H1 (cell line): Measurements from ENCODE around the gene HTATIP2.

ENCODE experiments used
- ASH2L ChIP-seq: fragments of 200-600, 300-600 bp; sonication (generic); IDR thresholded peaks from one replicate; pipeline ENCODE4 v1.7.1; 2017; ENCODE audit warnings: low read length
- EP300 ChIP-seq, 2 experiments: IDR thresholded peaks; 1 replicate in 1 of 2; 2 replicates in 1 of 2; pipeline ENCODE4 v1.6.1; 2011 to 2012; ENCODE audit warnings: low read depth in 2 of 2, low read length in 2 of 2, mild to moderate bottlenecking in 2 of 2, borderline replicate concordance in 1 of 2, inconsistent platforms in 1 of 2, moderate library complexity in 1 of 2
- EZH2 ChIP-seq: fragments of 200-600 bp; sonication (generic); IDR thresholded peaks from 2 replicates; pipeline ENCODE4 v1.7.1; 2012; ENCODE audit warnings: low read depth, mild to moderate bottlenecking, moderate library complexity, low read length, inconsistent platforms; ENCODE audit not compliant: severe bottlenecking
- HDAC2 ChIP-seq, 2 experiments: fragments of 300-600 bp in 1 of 2; sonication (generic) in 1 of 2; IDR thresholded peaks; 2 replicates each; pipeline ENCODE4 v1.6.1; 2011 to 2012; ENCODE audit warnings: low read depth in 2 of 2, low read length in 2 of 2, mild to moderate bottlenecking in 2 of 2, moderate library complexity in 2 of 2, borderline replicate concordance in 1 of 2, inconsistent platforms in 1 of 2
- NRF1 ChIP-seq: IDR thresholded peaks from 2 replicates; pipeline ENCODE4 v1.6.1; 2011; ENCODE audit warnings: mild to moderate bottlenecking, low read depth, low read length, improper control_type of control experiment
- POLR2A ChIP-seq, 2 experiments: IDR thresholded peaks; 1 replicate in 1 of 2; 2 replicates in 1 of 2; pipeline ENCODE4 v1.6.1; 2011; ENCODE audit warnings: low read depth in 2 of 2, low read length in 2 of 2, mild to moderate bottlenecking in 2 of 2; ENCODE audit errors: control extremely low read depth in 1 of 2
- POLR2AphosphoS5 ChIP-seq: IDR thresholded peaks from 2 replicates; pipeline ENCODE4 v1.6.1; 2011; ENCODE audit warnings: low read depth, low read length
- RFX5 ChIP-seq: IDR thresholded peaks from 2 replicates; pipeline ENCODE4 v1.6.1; 2011; ENCODE audit warnings: low read depth, low read length, improper control_type of control experiment, borderline replicate concordance
- YY1 ChIP-seq: IDR thresholded peaks from 2 replicates; pipeline ENCODE4 v1.6.1; 2011; ENCODE audit warnings: low read depth, mild to moderate bottlenecking, low read length
- ZNF274 ChIP-seq: IDR thresholded peaks from 2 replicates; pipeline ENCODE4 v1.7.0; 2012; ENCODE audit warnings: low read length, borderline replicate concordance; ENCODE audit errors: extremely low read depth
- TF ChIP-seq, protein P1 (sequence below), 3 experiments: IDR thresholded peaks; 1 replicate in 2 of 3; 2 replicates in 1 of 3; pipeline versions ENCODE4 v1.5.1 to v1.6.1; 2011; ENCODE audit warnings: low read length in 3 of 3, mild to moderate bottlenecking in 3 of 3, inconsistent platforms in 2 of 3, low read depth in 1 of 3, moderate library complexity in 1 of 3; ENCODE audit not compliant: insufficient read depth in 1 of 3; ENCODE audit errors: control extremely low read depth in 1 of 3

DNA sequence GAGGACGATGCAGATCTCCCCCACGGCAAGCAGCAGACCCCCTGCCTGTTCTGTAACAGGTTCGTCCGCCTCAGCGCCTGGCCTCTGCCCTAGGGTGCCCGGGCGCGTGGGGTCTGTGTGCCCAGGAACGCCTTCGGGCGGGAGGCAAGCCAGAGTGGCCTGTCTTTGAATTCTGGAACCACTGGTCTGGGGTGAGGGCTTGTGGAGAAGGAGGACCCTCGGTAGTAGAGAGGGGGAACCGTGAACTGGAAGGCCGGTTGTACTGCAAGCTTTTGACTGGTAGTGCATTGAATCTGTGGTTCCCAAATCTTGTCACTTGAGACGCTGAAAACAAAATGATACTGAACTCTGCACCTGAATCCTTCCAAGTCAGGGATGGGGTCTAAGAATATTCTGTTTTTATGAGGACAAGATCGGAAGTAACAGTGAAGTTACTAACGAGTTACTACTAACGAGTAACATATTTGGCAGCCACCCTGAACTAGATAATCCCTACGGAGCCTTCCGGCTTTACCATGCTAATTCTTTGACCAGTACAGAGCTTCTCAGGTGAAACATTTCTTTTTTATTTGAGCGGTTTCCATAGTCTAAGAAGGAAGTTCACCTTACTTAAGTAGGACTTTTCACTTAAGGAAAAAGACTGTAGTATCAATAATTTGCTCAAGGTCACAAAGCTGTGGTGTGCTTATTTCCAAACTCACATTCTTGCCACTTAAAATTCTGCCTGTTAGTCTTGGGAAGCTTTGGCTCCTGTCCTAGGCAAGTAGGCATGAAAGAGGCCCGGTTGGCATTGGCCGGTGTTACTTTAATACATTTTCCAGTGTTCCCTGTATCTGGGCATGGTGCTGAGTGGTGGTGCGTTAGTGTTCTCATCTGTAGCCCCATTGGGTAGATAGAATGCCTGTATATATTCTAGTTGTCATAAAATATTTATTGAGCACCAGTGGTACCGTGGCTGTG is 24.9 kb downstream of the HTATIP2 start:
- no peak for TF ChIP-seq ZNF274
- no peak for TF ChIP-seq EP300 (IDR thresholded peaks at IDR 0.05; ENCODE audit: borderline replicate concordance in 1 of 2, low read depth in 2 of 2, low read length in 2 of 2)
- TF ChIP-seq EZH2 = no peak
- TF ChIP-seq RFX5 = no peak
- no peak for TF ChIP-seq YY1
- TF ChIP-seq POLR2AphosphoS5 = no peak
- no peak for TF ChIP-seq HDAC2 (IDR thresholded peaks at IDR 0.05; ENCODE audit: borderline replicate concordance in 1 of 2, low read depth in 2 of 2, low read length in 2 of 2)
- TF ChIP-seq, protein P1, sequence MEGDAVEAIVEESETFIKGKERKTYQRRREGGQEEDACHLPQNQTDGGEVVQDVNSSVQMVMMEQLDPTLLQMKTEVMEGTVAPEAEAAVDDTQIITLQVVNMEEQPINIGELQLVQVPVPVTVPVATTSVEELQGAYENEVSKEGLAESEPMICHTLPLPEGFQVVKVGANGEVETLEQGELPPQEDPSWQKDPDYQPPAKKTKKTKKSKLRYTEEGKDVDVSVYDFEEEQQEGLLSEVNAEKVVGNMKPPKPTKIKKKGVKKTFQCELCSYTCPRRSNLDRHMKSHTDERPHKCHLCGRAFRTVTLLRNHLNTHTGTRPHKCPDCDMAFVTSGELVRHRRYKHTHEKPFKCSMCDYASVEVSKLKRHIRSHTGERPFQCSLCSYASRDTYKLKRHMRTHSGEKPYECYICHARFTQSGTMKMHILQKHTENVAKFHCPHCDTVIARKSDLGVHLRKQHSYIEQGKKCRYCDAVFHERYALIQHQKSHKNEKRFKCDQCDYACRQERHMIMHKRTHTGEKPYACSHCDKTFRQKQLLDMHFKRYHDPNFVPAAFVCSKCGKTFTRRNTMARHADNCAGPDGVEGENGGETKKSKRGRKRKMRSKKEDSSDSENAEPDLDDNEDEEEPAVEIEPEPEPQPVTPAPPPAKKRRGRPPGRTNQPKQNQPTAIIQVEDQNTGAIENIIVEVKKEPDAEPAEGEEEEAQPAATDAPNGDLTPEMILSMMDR (IDR thresholded peaks at IDR 0.05; ENCODE audit: control extremely low read depth in 1 of 3, insufficient read depth in 1 of 3, low read depth in 1 of 3, low read length in 3 of 3) = no peak
- TF ChIP-seq NRF1 = no peak
- TF ChIP-seq POLR2A (IDR thresholded peaks at IDR 0.05; ENCODE audit: control extremely low read depth in 1 of 2, low read depth in 2 of 2, low read length in 2 of 2) = no peak
- no peak for TF ChIP-seq ASH2L
